Esophagus squamous epithelium (tissue), 4 donors: ENCODE results near the gene SPPL2B.

Source experiments
- CTCF ChIP-seq, 6 experiments: fragments of 450-650 bp in 4 of 6; fragments of 200-600 bp in 2 of 6; sonication (generic) in 2 of 6; IDR thresholded peaks; one replicate each; pipeline ENCODE4 v1.5.1; 2016 to 2019; ENCODE audit warnings: antibody characterized with exemption in 6 of 6, mild to moderate bottlenecking in 4 of 6, moderate library complexity in 4 of 6
- POLR2A ChIP-seq, 4 donors: fragments of 450-650 bp; IDR thresholded peaks; one replicate each; pipeline ENCODE4 v1.6.1; 2017; ENCODE audit warnings: antibody characterized with exemption in 4 of 4, mild to moderate bottlenecking in 4 of 4, moderate library complexity in 3 of 4

DNA sequence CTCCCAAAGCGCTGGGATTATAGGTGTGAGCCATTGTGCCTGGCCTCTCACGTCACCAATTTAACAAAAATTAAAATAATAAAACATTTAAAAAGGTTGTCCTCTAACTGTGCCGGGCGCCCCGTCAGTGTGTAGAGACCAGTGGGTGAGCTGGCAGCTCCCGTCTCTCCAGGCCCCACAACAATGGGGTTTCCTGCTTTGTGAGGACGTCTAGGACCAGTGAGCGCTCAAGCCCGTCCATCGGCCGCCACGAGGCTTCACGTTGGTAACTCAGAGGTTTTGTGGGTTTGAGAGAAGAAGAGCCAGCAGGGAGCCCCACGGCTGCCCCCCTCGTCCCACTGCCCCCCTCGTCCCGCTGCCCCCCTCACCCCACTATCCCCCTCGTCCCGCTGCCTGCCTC is 4.8 kb upstream of the SPPL2B start:
- TF ChIP-seq POLR2A (IDR thresholded peaks at IDR 0.05) (no peak), CTCF (IDR thresholded peaks at IDR 0.05) (no peak)
